ENCODE results near the gene RFX1.
A peak's percentile ranks its signal among the peaks of the same experiment; 100 is the strongest.

The RFX1 gene

DNA sequence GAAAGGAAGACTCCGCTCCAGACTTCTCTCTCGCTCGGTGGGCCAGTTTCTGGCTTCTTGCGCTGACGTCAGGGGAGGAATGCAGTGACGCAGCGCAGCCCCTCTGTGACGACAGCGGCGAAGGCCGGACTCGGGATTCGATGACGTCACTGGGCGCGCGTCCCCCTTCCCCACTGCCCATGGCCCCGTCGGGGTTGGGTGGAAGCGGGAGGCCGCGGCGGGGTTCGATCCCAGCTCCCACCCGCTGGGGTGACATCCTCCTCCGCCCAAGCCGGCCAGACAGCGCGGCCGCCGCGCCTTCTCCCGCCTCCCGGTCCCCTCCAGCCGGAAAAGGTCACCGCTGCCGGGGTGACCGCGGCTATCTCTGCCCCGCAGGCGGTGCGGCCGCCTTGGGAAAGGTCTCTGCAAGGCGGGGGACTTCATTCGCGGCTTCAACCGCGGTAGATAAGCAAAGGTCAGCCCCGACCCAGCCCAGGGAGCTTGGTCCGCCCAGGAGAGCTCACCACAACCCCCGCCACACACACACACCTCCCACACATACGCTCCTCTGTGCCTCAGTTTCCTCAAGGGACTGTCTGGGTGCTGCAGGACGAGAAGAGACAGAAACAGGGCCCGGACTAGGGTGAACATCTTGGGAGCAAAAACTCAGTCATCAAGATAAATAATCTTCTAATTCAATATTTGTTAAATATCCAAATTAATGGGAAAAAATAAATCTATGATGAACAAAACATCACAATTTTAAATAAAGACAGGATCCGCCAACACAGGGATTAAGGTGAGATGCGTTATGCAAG, 844 bp upstream of the RFX1 start:
- Histone ChIP-seq H3K36me3 (ENCODE audit: insufficient read depth, insufficient read length, low read length) (no peaks in the 10 kb centered on the region), H3K4me1 (ENCODE audit: insufficient read depth, insufficient read length) (peaks cover 5% of the 10 kb centered on the region), H3K4me3 (ENCODE audit: insufficient read length, low read depth) (peak overlapping the region; percentile 55), H3K9ac (ENCODE audit: insufficient read length, low read depth) (peak overlapping the region; percentile 93), H3K9me3 (ENCODE audit: insufficient read depth, low read length) (no peaks in the 10 kb centered on the region), H3K27me3 (ENCODE audit: insufficient read depth, insufficient read length) (no peaks in the 10 kb centered on the region)
- no peak for TF ChIP-seq SUZ12 (IDR thresholded peaks at IDR 0.05; ENCODE audit: extremely low read depth, insufficient read depth, insufficient read length)
- TF ChIP-seq YY1 (IDR thresholded peaks at IDR 0.05; ENCODE audit: insufficient read depth, insufficient read length): no peak
- no peak for TF ChIP-seq ZNF274 (IDR thresholded peaks at IDR 0.05; ENCODE audit: low read depth, low read length)
- DNase-seq (ENCODE audit: low read depth, low spot score): no peak

DNA sequence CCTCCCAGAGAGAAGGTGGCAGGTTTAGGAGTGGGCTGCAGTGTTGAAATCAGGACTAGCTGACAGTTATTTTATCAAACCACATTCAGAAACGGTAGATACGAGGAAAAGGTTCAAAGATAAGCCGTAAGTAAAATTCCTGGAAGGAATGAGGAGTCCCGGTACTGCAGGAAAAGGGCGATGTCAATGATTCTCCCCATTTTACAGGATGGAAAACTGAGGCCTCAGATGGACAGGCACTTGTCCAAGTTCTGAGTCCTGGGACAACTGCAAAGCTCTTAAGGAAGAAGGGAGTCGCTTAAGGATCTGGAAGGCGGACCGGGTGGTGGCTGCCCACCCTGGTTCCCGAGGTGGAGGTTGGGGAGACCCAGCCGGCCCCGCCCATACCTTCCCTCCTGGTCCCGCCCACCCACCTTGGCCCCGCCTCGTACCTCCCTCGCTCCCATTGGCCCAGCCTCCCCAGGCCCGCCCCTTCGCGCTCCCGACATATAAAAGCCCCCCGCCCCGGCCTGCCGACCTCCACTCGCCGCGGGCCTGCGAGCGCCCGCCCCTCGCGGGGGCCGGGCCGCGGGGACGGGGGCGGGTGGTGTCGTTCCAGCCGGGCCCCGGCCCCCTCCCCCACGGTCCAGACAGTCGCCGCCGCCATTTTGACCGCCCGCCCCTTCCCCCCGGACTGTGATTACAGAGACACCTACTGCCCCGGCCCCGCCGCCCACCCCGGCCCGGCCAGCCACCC, 603 bp downstream of the RFX1 start:
- no peaks in the 10 kb centered on the region for H3K9me3 ChIP-seq (ENCODE audit: insufficient read depth, low read length)
- peaks cover 2% of the 10 kb centered on the region for H3K36me3 ChIP-seq (ENCODE audit: insufficient read depth, insufficient read length, low read length)
- peaks cover 5% of the 10 kb centered on the region for H3K4me1 ChIP-seq (ENCODE audit: insufficient read depth, insufficient read length)
- DNase-seq (ENCODE audit: low read depth, low spot score): peak; percentile 74
- TF ChIP-seq YY1 (IDR thresholded peaks at IDR 0.05; ENCODE audit: insufficient read depth, insufficient read length) (no peak), ZNF274 (IDR thresholded peaks at IDR 0.05; ENCODE audit: low read depth, low read length) (no peak), SUZ12 (IDR thresholded peaks at IDR 0.05; ENCODE audit: extremely low read depth, insufficient read depth, insufficient read length) (no peak)
- H3K27me3 ChIP-seq (ENCODE audit: insufficient read depth, insufficient read length): no peaks in the 10 kb centered on the region
- H3K9ac ChIP-seq (ENCODE audit: insufficient read length, low read depth): peak overlapping the region; percentile 93
- peak overlapping the region; percentile 55 for H3K4me3 ChIP-seq (ENCODE audit: insufficient read length, low read depth)

DNA sequence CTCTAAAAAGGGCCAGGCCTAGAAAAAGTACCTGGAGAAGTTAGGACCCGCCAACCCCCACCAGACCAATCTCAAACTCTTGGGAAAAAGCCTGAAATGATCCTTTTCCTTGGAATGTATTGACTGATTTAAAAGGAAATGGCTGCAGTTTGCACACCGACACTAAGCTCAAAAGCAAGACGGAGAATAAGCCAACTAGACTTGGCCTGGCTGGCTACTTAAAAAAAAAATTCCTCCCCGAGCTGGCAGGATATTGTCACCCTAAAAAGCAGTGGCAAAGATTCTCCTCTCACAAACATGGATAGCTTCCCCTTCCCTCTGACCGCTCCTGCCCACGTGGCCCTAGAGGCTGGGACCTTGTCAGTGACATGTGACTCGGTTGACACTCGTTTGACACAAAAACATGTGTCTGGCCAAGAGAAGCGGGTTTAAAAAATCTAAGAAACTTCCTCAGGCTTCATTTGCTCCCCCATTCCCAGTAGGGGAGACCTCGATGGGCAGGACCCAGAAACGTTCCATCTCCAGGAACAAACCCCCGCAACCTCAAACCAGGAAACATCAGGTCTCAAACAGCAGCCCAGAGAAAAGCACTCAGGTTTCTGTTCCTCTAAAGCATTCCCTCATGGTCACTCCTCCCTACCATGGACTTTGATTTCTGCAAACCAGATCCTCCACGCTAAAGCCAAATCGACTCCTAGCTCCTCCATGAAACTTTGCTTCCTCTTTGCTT, 1.3 kb downstream of the RFX1 start:
- no peak for TF ChIP-seq SUZ12 (IDR thresholded peaks at IDR 0.05; ENCODE audit: extremely low read depth, insufficient read depth, insufficient read length)
- no peaks in the 10 kb centered on the region for H3K27me3 ChIP-seq (ENCODE audit: insufficient read depth, insufficient read length)
- H3K9ac ChIP-seq (ENCODE audit: insufficient read length, low read depth): no peak overlapping the region
- peaks cover 7% of the 10 kb centered on the region for H3K36me3 ChIP-seq (ENCODE audit: insufficient read depth, insufficient read length, low read length)
- no peak for DNase-seq (ENCODE audit: low read depth, low spot score)
- H3K9me3 ChIP-seq (ENCODE audit: insufficient read depth, low read length): peaks cover 4% of the 10 kb centered on the region
- peaks cover 5% of the 10 kb centered on the region for H3K4me1 ChIP-seq (ENCODE audit: insufficient read depth, insufficient read length)
- no peak overlapping the region for H3K4me3 ChIP-seq (ENCODE audit: insufficient read length, low read depth)

DNA sequence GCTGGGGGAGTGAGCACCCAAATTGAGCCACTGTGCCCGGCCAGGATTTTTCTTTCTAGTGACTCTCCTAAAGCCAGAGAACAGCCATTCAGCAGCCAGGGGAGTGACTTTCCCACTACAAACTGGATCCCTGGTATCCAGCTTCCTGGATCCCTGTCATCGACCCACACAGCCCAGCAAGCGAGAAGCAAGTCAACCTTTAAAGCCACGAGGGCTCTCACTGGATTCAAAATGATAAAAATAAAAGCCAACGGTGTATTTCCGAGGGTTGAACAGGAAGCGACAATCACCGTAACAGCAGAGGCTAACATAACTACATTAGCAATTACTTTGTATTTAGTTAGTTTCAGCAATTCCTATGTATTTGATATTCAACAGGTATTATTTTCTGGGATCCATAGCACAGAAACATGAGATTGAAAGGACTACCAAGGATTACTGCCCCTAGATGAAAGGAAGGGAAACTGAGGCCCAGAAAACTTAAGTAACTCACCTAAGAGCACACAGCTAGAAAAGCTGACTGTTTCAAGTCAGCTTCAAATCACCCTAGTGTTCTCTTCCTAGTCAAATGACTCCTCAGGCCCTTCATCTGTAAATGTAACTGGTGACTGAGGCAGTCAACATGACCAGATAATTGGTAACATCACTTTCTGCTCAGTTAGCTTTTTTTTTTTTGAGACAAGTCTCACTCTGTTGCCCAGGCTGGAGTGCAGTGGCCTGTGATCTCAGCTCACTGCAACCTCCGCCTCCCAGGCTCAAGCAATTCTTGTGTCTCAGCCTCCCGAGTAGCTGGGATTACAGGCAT, 2.7 kb downstream of the RFX1 start:
- DNase-seq (ENCODE audit: low read depth, low spot score): no peak
- Histone ChIP-seq H3K36me3 (ENCODE audit: insufficient read depth, insufficient read length, low read length) (peaks cover 15% of the 10 kb centered on the region), H3K4me3 (ENCODE audit: insufficient read length, low read depth) (no peak overlapping the region), H3K9ac (ENCODE audit: insufficient read length, low read depth) (no peak overlapping the region), H3K4me1 (ENCODE audit: insufficient read depth, insufficient read length) (peaks cover 5% of the 10 kb centered on the region), H3K27me3 (ENCODE audit: insufficient read depth, insufficient read length) (no peaks in the 10 kb centered on the region), H3K9me3 (ENCODE audit: insufficient read depth, low read length) (peaks cover 17% of the 10 kb centered on the region)
- no peak for TF ChIP-seq YY1 (IDR thresholded peaks at IDR 0.05; ENCODE audit: insufficient read depth, insufficient read length)
- no peak for TF ChIP-seq SUZ12 (IDR thresholded peaks at IDR 0.05; ENCODE audit: extremely low read depth, insufficient read depth, insufficient read length)
- no peak for TF ChIP-seq ZNF274 (IDR thresholded peaks at IDR 0.05; ENCODE audit: low read depth, low read length)

DNA sequence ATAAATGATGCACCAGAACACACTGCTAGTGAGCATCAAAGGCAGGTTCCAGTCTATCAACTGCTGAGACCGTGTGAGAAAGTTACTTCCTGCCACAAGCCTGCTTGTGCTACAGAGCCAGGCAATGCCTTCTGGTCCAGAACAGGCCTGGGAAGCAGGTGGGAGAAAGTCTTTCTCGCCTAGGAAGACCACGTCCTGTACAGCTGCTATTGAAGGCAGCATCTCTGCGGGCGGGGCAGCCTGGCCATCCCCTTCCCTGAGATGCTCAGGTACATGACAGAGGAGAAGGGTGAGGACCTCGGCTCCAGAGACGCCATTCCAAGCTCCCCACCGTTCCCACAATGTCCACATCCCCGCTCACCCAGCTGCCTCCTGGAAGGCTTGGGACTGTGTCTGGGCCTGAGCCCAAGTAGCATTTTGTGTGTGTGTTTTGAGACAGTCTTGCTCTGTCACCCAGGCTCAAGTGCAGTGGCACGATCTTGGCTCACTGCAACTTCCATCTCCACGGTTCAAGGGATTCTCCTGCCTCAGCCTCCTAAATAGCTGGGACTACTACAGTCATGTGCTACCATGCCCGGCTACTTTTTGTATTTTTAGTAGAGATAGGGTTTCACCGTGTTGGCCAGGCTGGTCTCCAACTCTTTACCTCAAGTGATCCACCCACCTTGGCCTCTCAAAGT, 3.4 kb downstream of the RFX1 start:
- H3K4me1 ChIP-seq (ENCODE audit: insufficient read depth, insufficient read length): peaks cover 7% of the 10 kb centered on the region
- TF ChIP-seq ZNF274 (IDR thresholded peaks at IDR 0.05; ENCODE audit: low read depth, low read length): no peak
- no peak for TF ChIP-seq SUZ12 (IDR thresholded peaks at IDR 0.05; ENCODE audit: extremely low read depth, insufficient read depth, insufficient read length)
- no peak for TF ChIP-seq YY1 (IDR thresholded peaks at IDR 0.05; ENCODE audit: insufficient read depth, insufficient read length)
- peaks cover 22% of the 10 kb centered on the region for H3K9me3 ChIP-seq (ENCODE audit: insufficient read depth, low read length)
- H3K36me3 ChIP-seq (ENCODE audit: insufficient read depth, insufficient read length, low read length): peaks cover 17% of the 10 kb centered on the region
- H3K4me3 ChIP-seq (ENCODE audit: insufficient read length, low read depth): no peak overlapping the region
- no peak for DNase-seq (ENCODE audit: low read depth, low spot score)
- no peaks in the 10 kb centered on the region for H3K27me3 ChIP-seq (ENCODE audit: insufficient read depth, insufficient read length)
- H3K9ac ChIP-seq (ENCODE audit: insufficient read length, low read depth): no peak overlapping the region

DNA sequence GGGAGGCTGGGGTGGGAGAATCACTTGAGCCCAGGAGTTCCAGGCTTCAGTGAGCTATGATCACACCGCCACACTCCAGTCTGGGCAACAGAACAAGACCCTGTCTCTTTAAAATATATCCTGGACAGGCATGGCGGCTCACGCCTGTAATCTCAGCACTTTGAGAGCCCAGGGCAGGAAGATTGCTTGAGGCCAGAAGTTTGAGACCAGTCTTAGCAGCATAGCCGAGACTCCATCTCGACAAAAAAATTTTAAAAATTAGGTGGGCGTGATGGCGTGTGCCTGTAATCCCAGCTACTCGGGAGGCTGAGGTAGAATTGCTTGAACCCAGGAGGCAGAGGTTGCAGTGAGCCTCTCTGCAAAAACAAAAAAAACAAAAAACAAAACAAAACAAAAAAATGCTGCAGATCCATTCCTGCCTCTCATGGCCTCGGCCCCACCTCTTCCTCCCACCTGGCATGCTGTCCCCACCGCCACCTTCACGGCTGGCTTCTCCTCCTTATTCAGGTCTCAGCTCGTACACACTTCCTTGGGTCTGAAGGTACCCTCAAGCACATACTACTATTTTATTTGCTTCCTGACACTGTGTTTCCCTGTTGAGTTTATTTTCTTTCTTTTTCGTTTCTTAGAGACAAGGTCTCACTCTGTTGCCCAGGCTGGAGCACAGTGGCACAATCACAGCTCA, 5.3 kb downstream of the RFX1 start:
- DNase-seq (ENCODE audit: low read depth, low spot score): no peak
- TF ChIP-seq YY1 (IDR thresholded peaks at IDR 0.05; ENCODE audit: insufficient read depth, insufficient read length) (no peak), ZNF274 (IDR thresholded peaks at IDR 0.05; ENCODE audit: low read depth, low read length) (no peak), SUZ12 (IDR thresholded peaks at IDR 0.05; ENCODE audit: extremely low read depth, insufficient read depth, insufficient read length) (no peak)
- peaks cover 33% of the 10 kb centered on the region for H3K36me3 ChIP-seq (ENCODE audit: insufficient read depth, insufficient read length, low read length)
- no peak overlapping the region for H3K9ac ChIP-seq (ENCODE audit: insufficient read length, low read depth)
- no peak overlapping the region for H3K4me3 ChIP-seq (ENCODE audit: insufficient read length, low read depth)
- H3K27me3 ChIP-seq (ENCODE audit: insufficient read depth, insufficient read length): no peaks in the 10 kb centered on the region
- H3K4me1 ChIP-seq (ENCODE audit: insufficient read depth, insufficient read length): peaks cover 18% of the 10 kb centered on the region
- H3K9me3 ChIP-seq (ENCODE audit: insufficient read depth, low read length): peaks cover 22% of the 10 kb centered on the region
